Sciatic nerve (tissue), 2 donors: ENCODE measurements around the gene FGF12. TPM values are rescaled to one million over a fixed set of nuclear protein-coding genes. Genes with fewer than 3 reads are reported as not detected.

Experiments used
- ATAC-seq: fragments of 200-7000 bp; cut with Tn5 transposase; one replicate; pipeline ENCODE4 v1.9.1; 2020; ENCODE audit warnings: mild to moderate bottlenecking, moderate library complexity
- DNase-seq: peaks from one replicate; pipeline ENCODE4 v3.0.0-alpha.2; 2020; ENCODE audit warnings: low spot score
- intact Hi-C: fragments of 100-400 bp; cut with DNase I; formaldehyde crosslinking; loops from one replicate; pipeline ENCODE4 v1.14.2; 2022
- total RNA-seq: library from RNA; stranded (reverse); fragmentation: NEBNext Ultra II Directional; extraction: Animal tissue kit (Norgen Biotek cat#: 25700); gene quantifications from one replicate; pipeline ENCODE4 v1.2.1, GENCODE V29; 2021
- donor health status: DM: no; HTN: no; CAD: no.
- donor health status: DM: no; HTN: no; CAD: no.

The FGF12 gene
- total RNA-seq, 1 donor from 2014 or later = 3.2 TPM

- DNase-seq (no peak), ATAC-seq (no peak)
- intact Hi-C loops = no loop called here
These were observed 541.3 kb downstream of the FGF12 start for GRCh38 chr3:192186045-192186444.

GRCh38 chr3:192183109-192183508 is 544.2 kb downstream of the FGF12 start:
- DNase-seq (no peak), ATAC-seq (no peak)
- intact Hi-C loops = no loop called here

GRCh38 chr3:192181151-192181550 is 546.2 kb downstream of the FGF12 start:
- ATAC-seq (no peak), DNase-seq (no peak)
- intact Hi-C loops = no loop called here

GRCh38 chr3:192177383-192177782 is 550.0 kb downstream of the FGF12 start:
- DNase-seq (no peak), ATAC-seq (no peak)
- intact Hi-C loops = no loop called here

- DNase-seq (no peak), ATAC-seq (no peak)
- intact Hi-C loops = no loop called here
These were observed 553.1 kb downstream of the FGF12 start for GRCh38 chr3:192174283-192174682.

GRCh38 chr3:192171213-192171612 is 556.1 kb downstream of the FGF12 start:
- ATAC-seq (no peak), DNase-seq (no peak)
- intact Hi-C loops = no loop called here

- intact Hi-C loops = no loop called here
- DNase-seq (no peak), ATAC-seq (no peak)
These were observed 556.7 kb downstream of the FGF12 start for GRCh38 chr3:192170659-192171058.

- ATAC-seq = no peak
These were observed 557.3 kb downstream of the FGF12 start for GRCh38 chr3:192170031-192170430.

GRCh38 chr3:192169332-192169915 is 557.9 kb downstream of the FGF12 start:
- ATAC-seq (no peak), DNase-seq (no peak)
- intact Hi-C loops = no loop called here

More at GRCh38 chr3:192170031-192170430, 557.3 kb downstream of the FGF12 start:
- DNase-seq = no peak
- intact Hi-C loops = no loop called here

- ATAC-seq = no peak
These were observed 559.1 kb downstream of the FGF12 start for GRCh38 chr3:192168202-192168601.

GRCh38 chr3:192165552-192165951 is 561.8 kb downstream of the FGF12 start:
- no peak for DNase-seq
- intact Hi-C loops = no loop called here

More at GRCh38 chr3:192168202-192168601, 559.1 kb downstream of the FGF12 start:
- no peak for DNase-seq
- intact Hi-C loops = no loop called here

GRCh38 chr3:192161661-192162060 is 565.7 kb downstream of the FGF12 start:
- intact Hi-C loops = no loop called here
- ATAC-seq = no peak
- DNase-seq = no peak

More at GRCh38 chr3:192165552-192165951, 561.8 kb downstream of the FGF12 start:
- no peak for ATAC-seq

GRCh38 chr3:192156382-192156781 is 571.0 kb downstream of the FGF12 start:
- intact Hi-C loops = no loop called here
- no peak for ATAC-seq
- DNase-seq = no peak

GRCh38 chr3:192155194-192155593 is 572.1 kb downstream of the FGF12 start:
- intact Hi-C loops = no loop called here
- no peak for DNase-seq
- no peak for ATAC-seq

GRCh38 chr3:192133271-192133670 is 594.1 kb downstream of the FGF12 start:
- DNase-seq = no peak
- no peak for ATAC-seq
- intact Hi-C loops = no loop called here

GRCh38 chr3:192130534-192131132 is 596.7 kb downstream of the FGF12 start:
- intact Hi-C loops = no loop called here

GRCh38 chr3:192129586-192129985 is 597.8 kb downstream of the FGF12 start:
- intact Hi-C loops = no loop called here
- no peak for ATAC-seq
- no peak for DNase-seq

More at GRCh38 chr3:192130534-192131132, 596.7 kb downstream of the FGF12 start:
- DNase-seq (peak; percentile 69), ATAC-seq (peak; percentile 86)

- DNase-seq (no peak), ATAC-seq (no peak)
- intact Hi-C loops = no loop called here
These were observed 598.4 kb downstream of the FGF12 start for GRCh38 chr3:192128922-192129321.

GRCh38 chr3:192128060-192128459 is 599.3 kb downstream of the FGF12 start:
- no peak for ATAC-seq
- no peak for DNase-seq
- intact Hi-C loops = no loop called here

- no peak for DNase-seq
- no peak for ATAC-seq
- intact Hi-C loops = no loop called here
These were observed 604.3 kb downstream of the FGF12 start for GRCh38 chr3:192122832-192123594.
